NT2/D1 (cell line): ENCODE data around the gene GULP1.

Experiments
- SUZ12 ChIP-seq: IDR thresholded peaks from 2 replicates; pipeline ENCODE4 v1.6.1; 2011; ENCODE audit not compliant: insufficient read length, insufficient read depth; ENCODE audit errors: extremely low read depth
- YY1 ChIP-seq: IDR thresholded peaks from 2 replicates; pipeline ENCODE4 v1.6.1; 2011; ENCODE audit not compliant: insufficient read length, insufficient read depth
- ZNF274 ChIP-seq: IDR thresholded peaks from 2 replicates; pipeline ENCODE4 v1.6.1; 2011; ENCODE audit warnings: mild to moderate bottlenecking, low read depth, low read length

DNA sequence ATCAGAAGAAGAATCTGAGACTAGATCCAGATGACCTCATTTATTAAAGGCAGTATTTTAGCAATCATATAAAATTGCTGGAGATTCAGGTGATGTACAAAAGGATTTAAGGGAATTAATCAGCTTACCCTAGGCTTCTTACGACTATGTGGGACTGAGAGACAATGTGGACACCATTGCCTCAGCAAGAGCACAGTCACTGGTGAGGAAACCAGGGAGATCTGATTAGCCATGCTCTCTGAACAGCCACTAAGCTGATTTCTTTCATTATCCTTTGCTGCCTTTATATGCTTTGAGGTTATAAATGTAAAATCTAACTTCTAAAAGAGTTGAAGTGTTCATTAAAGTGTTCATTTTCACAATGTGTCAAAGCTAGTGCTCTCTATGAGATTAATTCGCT, 22.7 kb upstream of the GULP1 start:
- TF ChIP-seq SUZ12 (no peak), ZNF274 (no peak), YY1 (no peak)
